HUES64 (cell line): ENCODE results near the gene CRB1.

Experiments used
- H3K27ac ChIP-seq: 2 replicates; pipeline ENCODE4 v1.7.0; 2013; ENCODE audit warnings: low read depth, low read length, inconsistent platforms
- H3K27me3 ChIP-seq: 2 replicates; pipeline ENCODE4 v1.6.1; 2013; ENCODE audit warnings: mild to moderate bottlenecking, low read length; ENCODE audit not compliant: insufficient read depth
- H3K36me3 ChIP-seq: 2 replicates; pipeline ENCODE4 v1.6.1; 2013; ENCODE audit warnings: mild to moderate bottlenecking, low read length; ENCODE audit not compliant: insufficient read depth
- H3K4me1 ChIP-seq: 2 replicates; pipeline ENCODE4 v1.6.1; 2013; ENCODE audit warnings: mild to moderate bottlenecking, low read length, moderate library complexity; ENCODE audit not compliant: insufficient read depth
- H3K4me3 ChIP-seq: 2 replicates; pipeline ENCODE4 v1.5.1; 2013; ENCODE audit warnings: mild to moderate bottlenecking, low read length, moderate library complexity
- H3K9ac ChIP-seq: 2 replicates; pipeline ENCODE4 v1.6.1; 2013; ENCODE audit warnings: mild to moderate bottlenecking, low read depth, low read length
- H3K9me3 ChIP-seq: 2 replicates; pipeline ENCODE4 v1.6.1; 2013; ENCODE audit warnings: low read depth, low read length; ENCODE audit not compliant: insufficient read depth
- WGBS: fragments of 150-250, 120-280 bp; methylation state at CpG from one replicate; pipeline ENCODE4 v1.1.7; 2013; ENCODE audit warnings: missing lambda C conversion rate; 5-methylcytosine and 5-hydroxymethylcytosine counted together

Gene CRB1

GRCh38 chr1:197466813-197467212, 198.8 kb downstream of the CRB1 start:
- no peak overlapping the region for H3K9ac ChIP-seq
- H3K4me3 ChIP-seq: no peak overlapping the region
- H3K27me3 ChIP-seq: no peaks in the 10 kb centered on the region
- no peak overlapping the region for H3K27ac ChIP-seq
- H3K36me3 ChIP-seq: no peaks in the 10 kb centered on the region
- H3K9me3 ChIP-seq: no peaks in the 10 kb centered on the region
- H3K4me1 ChIP-seq: peaks cover 36% of the 10 kb centered on the region
- 94% methylated on average over 3 of the region's 3 CpGs for WGBS

- no peak overlapping the region for H3K9ac ChIP-seq
- no peak overlapping the region for H3K27ac ChIP-seq
- no peak overlapping the region for H3K4me3 ChIP-seq
- H3K27me3 ChIP-seq: no peaks in the 10 kb centered on the region
- 98% methylated on average over 1 of the region's 1 CpG for WGBS
- no peaks in the 10 kb centered on the region for H3K36me3 ChIP-seq
- peaks cover 34% of the 10 kb centered on the region for H3K4me1 ChIP-seq
- no peaks in the 10 kb centered on the region for H3K9me3 ChIP-seq
Measured at GRCh38 chr1:197467881-197468280, 199.8 kb downstream of the CRB1 start.

GRCh38 chr1:197468543-197469175, 200.6 kb downstream of the CRB1 start:
- Histone ChIP-seq H3K9ac (no peak overlapping the region), H3K9me3 (no peaks in the 10 kb centered on the region), H3K27me3 (no peaks in the 10 kb centered on the region), H3K4me3 (no peak overlapping the region), H3K27ac (no peak overlapping the region), H3K4me1 (peaks cover 28% of the 10 kb centered on the region), H3K36me3 (no peaks in the 10 kb centered on the region)
- WGBS: 96% methylated on average over 9 of the region's 9 CpGs

- Histone ChIP-seq H3K36me3 (no peaks in the 10 kb centered on the region), H3K4me1 (peaks cover 24% of the 10 kb centered on the region), H3K4me3 (no peak overlapping the region), H3K27ac (no peak overlapping the region; the same call in 1 of the 2 replicates), H3K9me3 (no peaks in the 10 kb centered on the region), H3K27me3 (no peaks in the 10 kb centered on the region), H3K9ac (no peak overlapping the region)
- WGBS: 68% methylated on average over 7 of the region's 7 CpGs
Measured at GRCh38 chr1:197469620-197470210, 201.7 kb downstream of the CRB1 start.

GRCh38 chr1:197470330-197470729, 202.3 kb downstream of the CRB1 start:
- Histone ChIP-seq H3K9ac (no peak overlapping the region), H3K27ac (no peak overlapping the region)
- WGBS: no CpG with 5 or more reads among the region's 1 CpG

GRCh38 chr1:197471248-197471985, 203.4 kb downstream of the CRB1 start:
- no peaks in the 10 kb centered on the region for H3K9me3 ChIP-seq
- no peaks in the 10 kb centered on the region for H3K27me3 ChIP-seq
- no peak overlapping the region for H3K4me3 ChIP-seq
- no peaks in the 10 kb centered on the region for H3K36me3 ChIP-seq
- H3K4me1 ChIP-seq: peaks cover 24% of the 10 kb centered on the region
- no peak overlapping the region for H3K9ac ChIP-seq
- 26% methylated on average over 4 of the region's 9 CpGs for WGBS
- no peak overlapping the region for H3K27ac ChIP-seq

More at GRCh38 chr1:197470330-197470729, 202.3 kb downstream of the CRB1 start:
- H3K9me3 ChIP-seq: no peaks in the 10 kb centered on the region
- H3K36me3 ChIP-seq: no peaks in the 10 kb centered on the region
- no peak overlapping the region for H3K4me3 ChIP-seq
- no peaks in the 10 kb centered on the region for H3K27me3 ChIP-seq
- H3K4me1 ChIP-seq: peaks cover 24% of the 10 kb centered on the region

GRCh38 chr1:197472141-197472540, 204.1 kb downstream of the CRB1 start:
- Histone ChIP-seq H3K27ac (no peak overlapping the region), H3K36me3 (no peaks in the 10 kb centered on the region), H3K9me3 (no peaks in the 10 kb centered on the region), H3K4me1 (peaks cover 24% of the 10 kb centered on the region), H3K9ac (no peak overlapping the region), H3K27me3 (no peaks in the 10 kb centered on the region), H3K4me3 (no peak overlapping the region)
- 96% methylated on average over 3 of the region's 3 CpGs for WGBS

GRCh38 chr1:197480446-197480845, 212.4 kb downstream of the CRB1 start:
- WGBS: 95% methylated on average over 6 of the region's 6 CpGs
- no peaks in the 10 kb centered on the region for H3K9me3 ChIP-seq
- no peak overlapping the region for H3K9ac ChIP-seq
- no peaks in the 10 kb centered on the region for H3K4me1 ChIP-seq
- H3K4me3 ChIP-seq: no peak overlapping the region
- H3K36me3 ChIP-seq: no peaks in the 10 kb centered on the region
- H3K27me3 ChIP-seq: no peaks in the 10 kb centered on the region
- no peak overlapping the region for H3K27ac ChIP-seq

- 89% methylated on average over 4 of the region's 4 CpGs for WGBS
- no peak overlapping the region for H3K4me3 ChIP-seq
- H3K27ac ChIP-seq: no peak overlapping the region
- H3K9ac ChIP-seq: no peak overlapping the region
- H3K4me1 ChIP-seq: no peaks in the 10 kb centered on the region
- no peaks in the 10 kb centered on the region for H3K27me3 ChIP-seq
- no peaks in the 10 kb centered on the region for H3K36me3 ChIP-seq
- no peaks in the 10 kb centered on the region for H3K9me3 ChIP-seq
Measured at GRCh38 chr1:197481101-197481500, 213.0 kb downstream of the CRB1 start.

- WGBS: 93% methylated on average over 3 of the region's 3 CpGs
- Histone ChIP-seq H3K4me3 (no peak overlapping the region), H3K36me3 (no peaks in the 10 kb centered on the region), H3K9ac (no peak overlapping the region), H3K4me1 (no peaks in the 10 kb centered on the region), H3K9me3 (no peaks in the 10 kb centered on the region), H3K27ac (no peak overlapping the region), H3K27me3 (no peaks in the 10 kb centered on the region)
Measured at GRCh38 chr1:197485790-197486189, 217.7 kb downstream of the CRB1 start.

GRCh38 chr1:197486946-197487345, 218.9 kb downstream of the CRB1 start:
- no peaks in the 10 kb centered on the region for H3K9me3 ChIP-seq
- no peaks in the 10 kb centered on the region for H3K27me3 ChIP-seq
- H3K9ac ChIP-seq: no peak overlapping the region
- no peak overlapping the region for H3K4me3 ChIP-seq
- 97% methylated on average over 2 of the region's 2 CpGs for WGBS
- H3K36me3 ChIP-seq: no peaks in the 10 kb centered on the region
- no peak overlapping the region for H3K27ac ChIP-seq
- no peaks in the 10 kb centered on the region for H3K4me1 ChIP-seq
